ENCODE measurements around the gene ZNF618. TPM values are rescaled to one million over a fixed set of nuclear protein-coding genes. Genes with fewer than 3 reads are reported as not detected.
A peak's percentile ranks its signal among the peaks of the same experiment; 100 is the strongest.

Gene ZNF618
- total RNA-seq, 2 donors from 2014 or later, result 4.0 to 4.1 TPM

DNA sequence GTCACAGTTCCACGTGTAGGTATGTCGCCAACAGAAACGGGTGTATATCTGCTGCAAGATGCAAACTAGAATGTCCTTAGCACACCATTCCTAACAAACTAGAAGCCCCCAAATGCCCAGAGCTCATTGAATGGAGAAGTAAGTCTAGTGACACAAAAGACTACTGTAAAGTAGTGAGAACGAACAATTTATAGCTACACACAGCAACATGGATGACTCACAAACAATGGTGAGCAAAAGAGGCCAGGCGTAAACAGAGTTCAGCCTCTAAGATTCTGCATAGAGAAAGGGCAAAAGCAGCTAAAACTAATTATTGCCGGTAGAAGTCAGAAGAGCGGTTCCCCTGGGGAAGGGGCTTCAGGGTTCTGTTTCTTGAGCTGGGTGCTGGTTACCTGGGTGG is 127.2 kb downstream of the ZNF618 start:
- intact Hi-C loops (cut with DNase I), result no loop called here
- DNase-seq (no peak), ATAC-seq (no peak)

DNA sequence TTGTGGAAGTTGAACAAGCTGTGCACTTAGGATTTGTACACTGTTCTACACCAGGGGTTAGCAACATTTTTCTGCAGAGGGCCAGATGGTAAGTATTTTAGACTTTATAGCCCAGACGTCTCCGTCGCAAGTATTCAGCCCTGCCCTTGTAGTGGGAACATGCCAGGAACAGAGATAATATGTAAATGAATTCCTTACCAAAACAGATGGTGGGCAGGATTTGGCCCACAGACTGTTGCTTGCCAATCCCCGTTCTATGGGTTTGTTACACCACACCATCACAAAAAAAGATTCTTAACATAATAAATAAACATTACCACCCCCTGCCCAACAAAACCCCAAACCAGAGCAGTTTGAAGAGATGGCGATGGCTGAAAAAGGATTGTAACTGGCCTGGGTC is 127.6 kb downstream of the ZNF618 start:
- ATAC-seq, result peak; percentile 34 to 35
- intact Hi-C loops (cut with DNase I), result no loop called here
- no peak for DNase-seq

DNA sequence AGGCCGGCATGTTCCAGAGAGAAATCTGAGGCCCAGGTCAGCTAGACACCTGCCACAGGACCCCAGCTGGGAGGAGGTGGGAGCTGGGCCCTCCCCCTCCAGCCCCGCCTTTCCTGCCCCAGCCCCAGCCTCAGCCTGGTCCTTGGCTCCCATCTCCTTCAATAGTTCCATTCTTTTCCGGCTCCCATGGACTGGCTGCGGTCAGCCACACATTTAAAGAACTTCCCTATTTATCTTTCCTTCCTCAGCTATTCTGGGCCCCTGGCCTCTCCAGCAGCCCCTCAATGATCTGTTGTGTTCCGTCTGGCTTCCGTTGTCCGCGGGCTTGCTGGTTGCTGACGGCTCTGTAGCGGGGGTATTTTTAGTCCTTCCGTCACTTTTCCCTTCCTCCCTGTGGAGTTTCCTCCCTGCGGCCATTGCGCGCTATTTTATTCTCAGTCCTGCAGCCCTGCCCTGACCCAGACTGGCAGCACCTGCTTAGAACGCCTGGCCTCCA is 128.2 kb downstream of the ZNF618 start:
- peak; percentile 91 to 93 for ATAC-seq
- intact Hi-C loops (cut with DNase I), result no loop called here
- DNase-seq, result peak; percentile 79

DNA sequence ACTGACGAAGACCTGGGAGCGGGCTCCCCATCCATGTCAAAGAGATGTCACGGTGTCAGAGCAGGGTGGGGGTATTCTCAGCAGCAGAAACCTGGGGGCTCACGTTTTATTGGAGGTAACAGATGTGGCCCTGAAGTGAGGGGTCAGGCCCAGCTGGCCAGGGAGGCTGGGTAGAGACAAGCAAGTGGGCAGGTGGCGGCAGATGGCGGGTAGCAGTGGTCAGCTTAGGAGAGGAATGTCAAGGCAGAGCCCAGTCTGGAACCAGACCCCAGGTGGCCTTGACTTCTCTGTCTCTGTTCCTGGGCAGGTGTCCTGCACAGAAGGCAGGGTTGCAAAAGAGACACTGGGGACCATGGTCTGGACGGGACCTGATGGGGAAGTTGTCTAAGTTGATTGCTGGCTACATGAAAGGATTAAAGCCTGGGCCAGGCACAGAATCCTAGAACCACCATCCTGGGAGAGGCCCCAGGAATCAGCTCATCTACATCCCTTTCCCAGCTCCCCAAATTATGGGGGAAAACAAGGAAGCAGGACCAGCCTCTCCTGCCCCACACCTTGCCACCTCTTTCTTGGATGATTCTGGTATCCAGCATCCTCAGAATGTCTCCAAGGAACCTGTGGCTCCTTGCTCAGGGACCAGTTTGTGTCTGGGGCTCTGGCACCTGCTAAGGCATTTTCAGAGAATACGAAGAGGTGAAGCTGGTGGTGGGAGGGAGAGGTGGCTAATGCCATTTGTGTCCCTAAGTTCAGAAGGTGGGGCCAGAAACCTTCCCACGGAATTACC is 129.5 kb downstream of the ZNF618 start:
- DNase-seq (no peak), ATAC-seq (no peak)
- intact Hi-C loops (cut with DNase I), result no loop called here

DNA sequence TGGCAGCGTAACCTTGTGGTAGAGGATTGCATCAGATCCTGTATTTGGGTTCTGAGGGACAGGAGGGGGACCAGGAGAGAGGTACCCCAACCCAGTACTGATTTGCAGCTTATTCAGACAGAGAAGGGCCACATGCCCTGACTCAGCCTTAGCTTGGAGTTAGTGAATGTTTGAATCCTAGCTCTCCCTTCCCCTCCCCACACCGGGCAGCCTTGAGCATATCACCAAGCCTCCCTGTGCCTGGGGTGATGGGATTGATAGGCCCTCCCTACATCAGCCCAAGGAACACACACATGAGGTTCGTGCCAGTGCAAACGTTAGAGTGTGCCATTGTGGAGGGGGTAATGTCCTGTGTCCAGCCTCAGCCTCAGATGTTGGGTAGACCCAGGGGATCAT is 130.0 kb downstream of the ZNF618 start:
- ATAC-seq, result no peak
- DNase-seq, result no peak
- intact Hi-C loops (cut with DNase I), result no loop called here

DNA sequence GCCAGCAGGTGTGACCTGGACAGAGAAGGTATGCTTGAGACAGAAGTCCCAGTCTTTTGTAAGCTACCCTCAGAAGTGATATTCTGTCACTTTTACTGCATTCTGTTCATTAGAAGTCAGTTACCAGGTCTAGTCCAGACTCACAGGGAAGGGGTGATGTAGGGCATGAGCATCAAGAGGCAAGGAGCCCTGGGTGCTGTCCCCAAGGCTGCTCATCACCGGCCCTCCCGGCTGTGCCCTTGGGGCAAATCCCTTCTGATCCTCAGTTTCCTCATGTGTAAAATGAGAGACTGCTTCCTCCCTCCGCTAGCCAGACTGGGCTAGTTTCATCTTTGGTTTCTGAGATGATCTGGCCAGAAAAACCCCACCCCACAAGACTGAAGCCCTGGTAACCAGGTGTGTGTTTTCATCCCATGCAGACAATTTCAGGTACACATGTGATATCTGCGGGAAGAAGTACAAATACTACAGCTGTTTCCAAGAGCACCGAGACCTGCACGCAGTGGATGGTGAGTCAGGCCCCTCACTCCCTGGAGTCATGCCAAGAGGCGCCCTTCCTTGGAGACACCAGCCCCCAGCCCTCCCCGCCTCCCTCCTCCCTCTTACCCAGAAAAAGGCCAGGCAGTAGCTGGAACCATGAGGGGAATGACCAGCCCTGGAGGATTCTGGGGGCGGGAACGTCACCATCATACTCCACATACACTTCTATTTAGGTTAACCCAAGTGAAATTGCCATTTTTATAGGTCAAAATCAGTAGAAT is 131.0 kb downstream of the ZNF618 start:
- ATAC-seq (no peak), DNase-seq (no peak)
- intact Hi-C loops (cut with DNase I), result no loop called here

DNA sequence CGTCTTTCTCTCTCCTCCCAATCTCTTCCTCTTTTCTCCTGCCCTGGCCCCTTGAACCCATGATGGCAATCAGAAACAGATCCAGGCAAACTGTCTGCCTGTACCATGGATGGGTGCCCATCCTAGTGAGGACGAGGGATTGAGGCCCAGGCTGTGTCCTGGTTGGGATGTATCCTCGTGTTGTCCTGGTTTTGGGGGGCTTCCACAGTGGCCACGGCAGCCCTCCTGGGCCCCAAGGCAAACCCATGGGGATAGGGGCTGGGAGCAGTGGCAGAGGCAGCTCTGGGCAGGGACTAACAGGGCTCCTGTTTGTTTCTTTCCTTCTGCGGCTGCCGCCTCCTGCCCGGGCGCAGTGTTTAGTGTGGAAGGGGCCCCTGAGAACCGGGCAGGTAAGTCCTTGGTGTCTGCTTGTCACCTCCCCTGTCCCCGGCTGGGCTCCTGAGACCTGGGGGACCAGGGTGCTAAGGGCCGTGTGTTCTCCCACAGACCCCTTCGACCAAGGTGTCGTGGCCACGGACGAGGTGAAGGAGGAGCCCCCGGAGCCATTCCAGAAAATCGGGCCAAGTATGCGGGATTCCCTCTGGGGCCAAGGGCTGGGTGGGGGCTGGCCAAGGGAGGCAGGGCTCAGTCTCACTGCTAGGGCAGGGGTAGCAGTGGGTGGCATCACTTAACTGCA is 132.0 kb downstream of the ZNF618 start:
- intact Hi-C loops (cut with DNase I), result no loop called here
- peak; percentile 12 for DNase-seq
- no peak for ATAC-seq

DNA sequence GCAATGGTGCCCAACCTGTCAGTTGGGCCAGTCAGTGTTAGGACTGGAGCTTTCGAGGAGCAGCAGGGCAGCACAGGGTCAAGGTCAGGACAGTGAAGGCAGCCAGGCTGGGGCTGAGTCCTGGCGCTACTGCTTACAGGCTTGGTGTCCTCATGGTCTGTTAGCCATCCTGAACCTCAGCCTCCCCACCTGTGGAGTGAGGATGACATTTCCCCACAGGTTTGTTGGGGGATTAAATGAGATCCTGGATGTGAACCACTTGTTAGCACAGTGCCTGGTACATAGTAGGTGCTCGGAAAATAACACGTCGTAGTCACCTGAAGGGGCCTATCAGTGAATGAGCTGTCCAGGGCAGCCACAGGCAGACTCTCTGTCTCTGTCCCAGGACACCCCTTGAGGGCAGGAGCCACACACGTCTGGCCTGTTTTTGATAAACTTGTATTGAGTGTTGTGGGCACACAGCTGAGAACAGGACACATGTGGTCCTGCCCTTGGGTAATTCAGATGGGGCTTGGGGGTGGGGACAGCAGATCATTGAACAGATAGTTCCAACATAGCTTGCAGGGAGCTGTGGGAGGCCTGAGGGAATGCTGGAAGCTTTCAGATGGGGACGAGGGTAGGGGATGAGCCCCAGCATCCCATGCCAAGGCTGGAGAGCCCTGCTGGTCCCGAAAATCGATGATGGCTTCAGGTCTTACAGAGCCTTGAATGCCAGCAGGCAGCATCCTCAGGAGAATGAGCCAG is 132.7 kb downstream of the ZNF618 start:
- ATAC-seq, result no peak
- intact Hi-C loops (cut with DNase I), result no loop called here
- DNase-seq, result no peak

DNA sequence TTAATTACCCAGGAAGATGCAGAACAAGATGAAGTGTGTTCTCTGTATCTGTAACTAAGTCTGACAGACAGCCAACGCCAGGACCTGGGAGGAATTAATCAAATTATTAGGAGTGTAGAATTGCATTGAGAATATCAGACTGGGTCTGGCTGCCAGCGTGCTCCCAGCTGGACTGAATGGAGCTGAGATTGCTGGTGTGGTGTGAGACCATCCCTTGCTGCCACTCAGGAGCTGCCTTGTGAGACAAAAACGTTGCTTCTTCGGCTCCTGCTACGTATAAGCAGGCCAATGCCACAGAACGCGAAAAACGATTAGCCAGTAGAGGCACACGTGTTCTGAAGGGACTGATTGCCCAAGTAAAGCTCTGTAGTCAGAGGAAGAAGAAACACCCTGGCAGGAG is 135.2 kb downstream of the ZNF618 start:
- no peak for ATAC-seq
- intact Hi-C loops (cut with DNase I), result no loop called here
- no peak for DNase-seq

DNA sequence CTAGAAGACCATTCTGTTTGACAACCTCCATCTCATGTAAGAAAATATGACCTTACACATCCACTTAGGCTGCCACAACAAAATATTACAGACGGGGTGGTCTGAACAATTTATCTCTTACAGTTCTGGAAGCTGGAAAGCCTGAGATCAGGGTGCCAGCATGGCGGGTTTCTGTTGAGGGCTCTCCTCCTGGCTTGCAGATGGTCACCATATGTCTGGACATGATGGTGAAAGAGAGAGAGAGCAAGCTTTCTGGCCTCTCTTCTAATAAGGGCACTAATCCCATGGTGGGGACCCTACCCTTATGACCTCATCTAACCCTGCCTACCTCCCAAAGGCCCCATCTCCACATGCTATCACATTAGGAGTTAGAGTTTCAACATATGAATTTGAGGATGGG is 136.0 kb downstream of the ZNF618 start:
- no peak for ATAC-seq
- intact Hi-C loops (cut with DNase I), result no loop called here
- no peak for DNase-seq

DNA sequence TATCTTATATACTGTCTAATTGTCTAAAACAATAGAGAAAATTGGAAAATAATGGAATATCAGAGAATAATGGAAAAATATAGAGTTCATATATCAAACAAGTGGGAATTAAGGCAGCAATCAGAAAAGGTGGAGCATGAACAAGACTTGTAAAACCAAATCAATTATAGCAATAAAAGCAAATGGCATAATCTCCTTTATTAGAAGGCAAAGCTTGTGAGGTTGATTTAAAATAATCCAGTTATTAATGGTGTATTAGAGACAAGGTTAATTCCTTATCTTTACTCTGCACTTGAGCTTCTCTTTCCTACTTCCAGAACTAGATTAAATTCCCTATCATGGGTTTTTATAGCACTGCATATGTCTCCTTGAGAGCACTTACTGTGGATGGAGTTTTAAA is 137.9 kb downstream of the ZNF618 start:
- no peak for ATAC-seq
- intact Hi-C loops (cut with DNase I), result no loop called here
- DNase-seq, result no peak

DNA sequence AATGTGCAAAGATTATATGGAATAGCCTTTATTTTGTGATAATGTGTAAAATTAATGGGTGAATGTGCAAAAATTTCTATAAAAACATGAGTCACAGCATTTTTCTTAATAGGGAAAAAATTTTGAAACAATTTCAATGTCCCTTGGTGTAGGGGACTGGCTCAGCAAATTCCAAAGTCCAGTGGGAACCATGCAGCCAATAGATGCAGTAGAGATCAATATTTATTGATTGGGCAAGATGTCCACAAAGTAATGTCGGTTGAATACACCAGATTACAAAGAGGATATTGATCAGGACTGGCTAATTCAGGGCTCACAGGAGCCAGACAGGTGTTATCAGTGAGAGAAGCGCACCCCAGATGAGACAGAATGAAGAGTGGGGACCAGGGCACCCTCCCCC is 139.5 kb downstream of the ZNF618 start:
- ATAC-seq (no peak), DNase-seq (no peak)
- intact Hi-C loops (cut with DNase I), result no loop called here

DNA sequence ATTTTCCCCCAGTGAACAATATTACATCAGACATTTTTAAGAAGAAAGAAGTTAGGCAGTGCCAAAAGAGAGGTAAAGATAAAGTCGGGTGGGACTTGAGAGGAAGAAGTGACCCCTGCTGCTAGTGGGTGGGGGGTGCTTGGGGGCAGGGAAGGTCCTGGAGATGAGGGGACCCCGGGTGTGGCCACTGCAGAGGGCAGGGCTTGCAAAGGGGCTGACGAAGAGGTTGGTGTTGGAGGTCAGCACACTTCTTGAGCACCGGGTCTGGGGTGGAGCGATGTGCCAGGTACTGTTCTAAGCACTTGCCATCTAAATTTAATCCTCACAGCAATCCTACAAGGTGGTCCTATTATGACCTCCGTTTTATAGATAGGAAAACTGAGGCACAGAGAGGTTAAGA is 140.0 kb downstream of the ZNF618 start:
- intact Hi-C loops (cut with DNase I), result no loop called here
- DNase-seq, result no peak
- no peak for ATAC-seq

DNA sequence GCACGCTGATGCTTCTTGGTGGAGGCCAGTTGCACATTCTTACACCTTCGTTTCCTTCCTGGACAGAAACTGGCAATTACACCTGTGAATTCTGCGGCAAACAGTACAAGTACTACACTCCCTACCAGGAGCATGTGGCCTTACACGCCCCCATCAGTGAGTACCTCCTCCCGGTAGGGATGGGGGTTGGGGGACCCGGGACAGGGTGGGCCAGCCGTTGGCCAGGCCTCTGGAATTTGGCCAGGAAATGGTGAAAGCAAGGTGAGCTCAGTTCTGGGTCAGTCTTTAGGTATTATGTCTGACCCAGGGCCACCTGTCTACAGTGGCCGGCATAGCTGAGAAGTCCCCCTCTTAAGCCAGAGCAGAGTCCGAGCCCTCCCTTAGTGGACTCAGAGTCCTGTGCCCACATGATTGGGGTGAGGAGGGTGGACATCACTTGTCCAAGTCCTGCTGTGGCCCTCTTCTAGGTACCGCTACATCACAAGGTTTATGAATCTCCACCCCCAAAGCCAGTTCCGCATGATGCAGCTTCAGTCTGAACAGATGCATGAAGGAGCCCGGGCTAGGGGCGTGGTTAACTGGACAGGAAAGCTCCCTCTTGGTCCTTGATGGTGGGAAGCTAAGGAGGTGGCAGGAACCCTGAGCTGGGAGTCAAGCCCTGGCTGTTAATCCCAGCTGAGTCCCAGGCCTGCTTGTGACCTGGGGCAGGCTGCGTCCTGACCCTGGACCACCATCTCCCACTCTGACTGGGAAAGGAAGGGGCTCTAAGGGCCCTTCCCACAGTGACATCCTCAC is 140.7 kb downstream of the ZNF618 start:
- DNase-seq (no peak), ATAC-seq (no peak)
- intact Hi-C loops (cut with DNase I), result no loop called here

DNA sequence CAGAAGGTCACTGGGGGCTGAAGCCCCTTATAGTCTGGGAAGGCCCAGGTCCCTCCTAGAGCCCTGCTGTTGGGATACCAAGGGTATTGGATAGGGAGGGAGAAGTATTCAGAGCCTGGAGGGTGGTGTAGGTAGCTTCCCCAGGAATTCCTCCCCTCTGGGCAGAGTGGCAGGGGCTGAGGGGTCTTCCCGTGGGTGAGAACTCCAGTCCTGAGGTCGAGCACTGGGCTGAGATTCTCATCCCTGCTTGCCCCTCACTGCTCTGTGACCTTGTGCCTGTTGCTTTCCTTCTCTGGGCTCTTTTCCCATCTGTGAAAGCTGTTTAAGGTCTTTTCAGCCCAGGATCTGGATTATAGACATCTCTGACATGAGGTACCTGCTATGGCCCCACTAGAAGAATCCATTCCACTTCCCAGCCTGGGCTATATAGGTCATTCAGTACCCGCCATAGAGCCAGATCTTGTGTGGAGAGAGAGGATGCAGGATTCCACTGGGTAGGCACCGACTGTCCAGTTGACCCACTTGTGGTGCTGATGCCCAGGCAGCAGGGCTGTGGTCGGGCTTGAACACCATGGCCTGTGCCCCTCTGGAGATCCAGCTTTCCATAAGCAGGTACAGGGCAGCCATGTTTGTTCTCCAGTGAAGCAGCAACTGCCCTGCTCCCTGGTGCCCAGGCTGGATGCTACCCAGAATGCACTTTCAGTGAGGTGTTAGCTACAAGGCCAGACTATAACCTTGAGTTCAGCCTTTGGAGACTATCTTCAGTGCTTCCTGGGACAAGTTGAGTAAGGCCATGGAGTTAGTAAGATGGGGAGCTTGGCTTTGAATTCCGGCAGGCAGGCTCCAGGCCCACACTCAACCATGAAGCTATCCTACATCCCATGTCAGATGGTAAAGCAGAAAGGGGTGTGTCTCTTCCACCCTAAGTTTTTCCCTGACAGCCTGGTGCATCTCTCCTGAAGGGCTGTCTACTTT is 141.9 kb downstream of the ZNF618 start:
- intact Hi-C loops (cut with DNase I), result no loop called here
- no peak for DNase-seq
- ATAC-seq, result no peak

DNA sequence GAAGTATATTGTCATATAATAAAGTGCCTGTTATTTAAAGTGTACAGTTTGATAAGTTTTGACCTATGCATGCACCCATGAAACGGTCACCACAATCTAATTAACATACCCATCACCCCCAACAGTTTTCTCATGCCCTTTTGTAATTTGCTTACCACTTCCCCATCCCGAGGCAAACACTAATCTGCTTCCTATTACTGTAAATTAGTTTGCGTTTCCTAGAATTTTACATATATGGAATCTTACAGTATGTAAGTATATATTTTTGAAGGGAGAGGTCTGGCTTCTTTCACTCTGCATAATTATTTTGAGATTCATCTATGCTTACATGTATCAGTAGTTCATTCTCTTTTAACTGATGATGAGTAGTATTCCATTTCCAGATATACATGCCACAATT is 145.5 kb downstream of the ZNF618 start:
- DNase-seq (no peak), ATAC-seq (no peak)
- intact Hi-C loops (cut with DNase I), result no loop called here

DNA sequence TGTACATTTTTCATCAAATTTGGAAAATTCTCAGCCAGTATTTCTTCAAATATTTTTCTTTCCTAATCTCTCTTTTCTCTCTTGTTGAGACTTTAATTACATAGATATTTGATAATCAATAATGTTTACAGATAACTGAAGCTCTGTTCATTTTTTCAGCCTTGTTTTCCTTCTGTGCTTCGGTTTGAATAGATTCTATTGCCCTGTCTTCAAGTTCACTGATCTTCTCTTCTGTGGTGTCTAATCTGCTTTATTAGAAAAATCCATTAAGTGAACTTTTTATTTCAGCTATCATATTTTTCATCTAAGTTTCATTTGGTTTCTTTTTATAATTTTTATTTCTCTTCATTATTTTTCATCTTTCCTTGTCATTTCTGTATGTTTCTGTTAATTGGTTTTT is 147.9 kb downstream of the ZNF618 start:
- intact Hi-C loops (cut with DNase I), result no loop called here

More for the DNA sequence above, 147.9 kb downstream of the ZNF618 start:
- DNase-seq, result no peak
- ATAC-seq, result no peak

All from left cardiac atrium (tissue), 4 donors.